HepG2 (cell line): ENCODE measurements around the gene CDX1. TPM values are rescaled to one million over a fixed set of nuclear protein-coding genes. Genes with fewer than 3 reads are reported as not detected.

Experiments
- ATF1 ChIP-seq: IDR thresholded peaks from 2 replicates; pipeline ENCODE4 v1.6.1; 2016; ENCODE audit warnings: mild to moderate bottlenecking, control low read depth
- DMAP1 ChIP-seq: IDR thresholded peaks from 2 replicates; pipeline ENCODE4 v1.6.1; 2016
- HOXA9 ChIP-seq: sonication (generic); formaldehyde crosslinking; IDR thresholded peaks from 2 replicates; pipeline ENCODE4 v1.8.1; 2022; ENCODE audit warnings: missing genetic modification reagents, mild to moderate bottlenecking, moderate library complexity, borderline replicate concordance
- LBX2 ChIP-seq: sonication (generic); formaldehyde crosslinking; IDR thresholded peaks from 2 replicates; pipeline ENCODE4 v1.5.0; 2020; ENCODE audit warnings: missing genetic modification reagents, mild to moderate bottlenecking, borderline replicate concordance
- MXD1 ChIP-seq: sonication (generic); formaldehyde crosslinking; IDR thresholded peaks from 2 replicates; pipeline ENCODE4 v1.4.0; 2020; ENCODE audit warnings: mild to moderate bottlenecking, missing genetic modification reagents
- RXRA ChIP-seq: sonication (generic); formaldehyde crosslinking; IDR thresholded peaks from 2 replicates; pipeline ENCODE4 v1.5.1; 2020; ENCODE audit warnings: missing genetic modification reagents
- RXRB ChIP-seq: IDR thresholded peaks from 2 replicates; pipeline ENCODE4 v1.6.1; 2016; ENCODE audit warnings: borderline replicate concordance, missing genetic modification reagents, missing compliant biosample characterization
- XRCC5 ChIP-seq: fragments of 200-400 bp; formaldehyde crosslinking; optimal IDR thresholded peaks from 2 replicates; pipeline ENCODE3; 2017; ENCODE audit warnings: mild to moderate bottlenecking, low read length
- ZNF318 ChIP-seq: sonication (generic); formaldehyde crosslinking; IDR thresholded peaks from 2 replicates; pipeline ENCODE4 v1.4.0; 2020; ENCODE audit warnings: mild to moderate bottlenecking, missing genetic modification reagents
- ZNF646 ChIP-seq: sonication (generic); formaldehyde crosslinking; IDR thresholded peaks from 2 replicates; pipeline ENCODE4 v1.9.0; 2021; ENCODE audit warnings: mild to moderate bottlenecking, missing genetic modification reagents
- polyA plus RNA-seq, 8 experiments: library from polyadenylated mRNA; depleted of rRNA in 3 of 8; stranded (reverse) in 7 of 8; unstranded in 1 of 8; fragments of >200 nt; fragmentation: Illumina TruSeq in 4 of 8; extraction: Trizol in 4 of 8; gene quantifications; 2 replicates each; pipeline versions ENCODE4 v1.2.1 to v1.2.3, GENCODE V29; 2011 to 2016; ENCODE audit warnings: low read depth in 4 of 8, missing spikeins in 1 of 8, mixed read lengths in 1 of 8; ENCODE audit not compliant: insufficient read depth in 1 of 8
- total RNA-seq, 5 experiments: library from RNA; depleted of rRNA; stranded (reverse); fragments of >200 nt; fragmentation: Illumina TruSeq; extraction: Trizol; gene quantifications; 2 replicates each; pipeline ENCODE4 v1.2.3, GENCODE V29; 2016; ENCODE audit warnings: low read depth in 1 of 5

CDX1 gene
- total and polyA plus RNA-seq, 2 of the 13 experiments (the other 11 are each of a cell fraction or from before 2014, with no cell fraction given): not detected

- TF ChIP-seq ZNF646 (CRISPR knock-in tag): no peak
- TF ChIP-seq ATF1 (CRISPR knock-in tag): no peak
- TF ChIP-seq RXRA (CRISPR knock-in tag): 0 out of 2 replicates have a peak, but pooled peaks have one; percentile 22
- TF ChIP-seq XRCC5: peak; percentile 44
- TF ChIP-seq MXD1: no peak
- no peak for TF ChIP-seq LBX2 (CRISPR knock-in tag)
- TF ChIP-seq DMAP1 (CRISPR knock-in tag): no peak
- 0 out of 2 replicates have a peak, but pooled peaks have one; percentile 37 for TF ChIP-seq RXRB (CRISPR knock-in tag)
- TF ChIP-seq HOXA9 (CRISPR knock-in tag): no peak
- TF ChIP-seq ZNF318 (CRISPR knock-in tag): no peak
Observed at GRCh38 chr5:150122158-150122510, 44.4 kb upstream of the CDX1 start (continued).
